Measurements from ENCODE around the gene PDE6H.

Gene PDE6H

DNA sequence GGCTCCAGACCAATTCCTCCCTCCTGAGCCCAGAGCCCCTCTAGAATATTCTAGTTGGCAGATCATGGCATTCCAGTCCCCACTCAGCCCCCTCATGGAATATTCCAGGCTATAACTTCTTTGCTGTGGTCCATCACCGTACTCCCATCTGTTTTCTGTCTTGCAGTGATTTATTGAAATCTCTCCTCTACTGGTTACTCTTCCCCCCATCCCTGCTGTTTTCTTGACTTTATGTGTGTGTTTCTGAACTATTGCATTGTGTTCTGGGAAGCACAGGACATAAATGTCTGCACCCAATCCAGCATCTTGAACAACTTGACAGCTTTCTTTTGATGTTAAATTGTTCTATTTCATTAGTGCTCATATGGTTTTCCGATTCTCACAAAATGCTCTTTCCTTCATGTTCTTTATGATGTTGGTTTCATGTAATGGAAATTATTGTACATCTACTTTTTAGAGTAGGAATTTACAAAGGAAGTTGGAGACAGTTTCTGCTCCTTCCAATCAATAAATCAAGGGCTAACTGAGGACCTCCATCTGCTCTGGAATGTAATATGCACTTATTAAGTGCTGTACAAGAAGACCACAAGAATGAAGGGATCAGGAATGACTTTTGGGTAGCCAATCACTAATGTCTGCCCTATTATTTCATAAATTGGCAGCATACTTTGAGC is 26.3 kb downstream of the PDE6H start:
- in situ Hi-C loops (cut with MboI; ENCODE audit: low sequenced_read_pairs, unreplicated experiment) = loop anchor here (5.0 to 25.0 kb wide), 3 partner anchors 157 to 762 kb away; partner anchors contain the start of gene ART4

DNA sequence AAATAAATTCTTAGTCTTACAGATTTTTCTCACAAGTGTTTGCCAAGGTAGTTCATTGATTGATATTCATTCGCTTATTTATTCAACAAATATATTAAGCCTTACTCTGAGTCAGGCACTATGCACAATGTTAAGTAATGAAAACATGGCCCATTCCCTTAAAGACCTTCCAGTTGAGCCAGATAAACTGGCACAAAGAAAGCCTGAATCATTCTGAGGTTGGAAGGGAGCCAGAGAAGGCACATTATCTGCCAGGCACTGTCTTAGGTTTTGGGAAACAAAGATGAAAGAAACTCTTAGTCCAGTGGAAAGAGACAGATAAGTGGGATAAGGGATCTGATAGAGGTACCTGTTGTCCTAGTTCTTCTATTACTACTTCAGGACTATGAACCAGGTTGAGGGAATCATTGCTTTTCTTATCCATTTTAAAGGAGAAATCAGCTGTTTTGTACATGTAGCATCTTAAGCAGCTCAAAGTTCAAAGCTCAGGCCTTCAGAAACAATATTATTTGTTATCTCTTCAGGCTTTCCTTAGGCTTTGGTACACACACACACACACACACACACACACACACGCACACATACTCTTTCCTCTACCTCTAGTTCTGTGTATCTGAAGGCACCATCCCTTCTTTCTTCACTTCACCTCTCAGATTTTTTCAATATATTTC is 27.0 kb downstream of the PDE6H start:
- in situ Hi-C loops (cut with MboI; ENCODE audit: low sequenced_read_pairs, unreplicated experiment) = loop anchor here (5.0 to 25.0 kb wide), 3 partner anchors 158 to 763 kb away; partner anchors contain the start of gene ART4
- no peak for DNase-seq (ENCODE audit: low spot score)
- TF ChIP-seq, protein P1, sequence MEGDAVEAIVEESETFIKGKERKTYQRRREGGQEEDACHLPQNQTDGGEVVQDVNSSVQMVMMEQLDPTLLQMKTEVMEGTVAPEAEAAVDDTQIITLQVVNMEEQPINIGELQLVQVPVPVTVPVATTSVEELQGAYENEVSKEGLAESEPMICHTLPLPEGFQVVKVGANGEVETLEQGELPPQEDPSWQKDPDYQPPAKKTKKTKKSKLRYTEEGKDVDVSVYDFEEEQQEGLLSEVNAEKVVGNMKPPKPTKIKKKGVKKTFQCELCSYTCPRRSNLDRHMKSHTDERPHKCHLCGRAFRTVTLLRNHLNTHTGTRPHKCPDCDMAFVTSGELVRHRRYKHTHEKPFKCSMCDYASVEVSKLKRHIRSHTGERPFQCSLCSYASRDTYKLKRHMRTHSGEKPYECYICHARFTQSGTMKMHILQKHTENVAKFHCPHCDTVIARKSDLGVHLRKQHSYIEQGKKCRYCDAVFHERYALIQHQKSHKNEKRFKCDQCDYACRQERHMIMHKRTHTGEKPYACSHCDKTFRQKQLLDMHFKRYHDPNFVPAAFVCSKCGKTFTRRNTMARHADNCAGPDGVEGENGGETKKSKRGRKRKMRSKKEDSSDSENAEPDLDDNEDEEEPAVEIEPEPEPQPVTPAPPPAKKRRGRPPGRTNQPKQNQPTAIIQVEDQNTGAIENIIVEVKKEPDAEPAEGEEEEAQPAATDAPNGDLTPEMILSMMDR (IDR thresholded peaks at IDR 0.05; ENCODE audit: borderline replicate concordance, control extremely low read depth, extremely low read depth, insufficient read depth, missing control alignments) = no peak

More for the DNA sequence above, 26.3 kb downstream of the PDE6H start:
- no peak for DNase-seq (ENCODE audit: low spot score)
- TF ChIP-seq, protein P1 (IDR thresholded peaks at IDR 0.05; ENCODE audit: borderline replicate concordance, control extremely low read depth, extremely low read depth, insufficient read depth, missing control alignments) = no peak

DNA sequence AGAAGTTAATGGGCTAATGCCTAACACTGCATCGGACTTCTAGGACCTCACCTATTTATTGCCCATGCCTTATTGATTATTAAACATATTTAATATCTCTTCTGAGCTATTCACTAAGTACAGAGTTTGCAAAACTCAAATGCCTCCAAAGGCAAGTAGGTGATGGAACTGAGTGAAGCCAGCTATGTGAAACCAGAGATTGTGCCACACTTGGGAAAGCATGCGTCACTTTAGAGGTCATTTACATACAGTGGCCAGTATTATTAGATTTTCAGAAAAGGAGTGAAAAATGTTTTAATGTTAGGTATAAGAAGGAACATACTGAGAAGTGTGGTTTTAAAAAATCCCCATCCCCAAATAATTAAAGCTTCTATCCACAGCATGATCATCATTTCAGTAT is 27.7 kb downstream of the PDE6H start:
- in situ Hi-C loops (cut with MboI; ENCODE audit: low sequenced_read_pairs, unreplicated experiment) = no loop called here
- no peak for DNase-seq (ENCODE audit: low spot score)
- TF ChIP-seq, protein P1 (IDR thresholded peaks at IDR 0.05; ENCODE audit: borderline replicate concordance, control extremely low read depth, extremely low read depth, insufficient read depth, missing control alignments) = no peak

DNA sequence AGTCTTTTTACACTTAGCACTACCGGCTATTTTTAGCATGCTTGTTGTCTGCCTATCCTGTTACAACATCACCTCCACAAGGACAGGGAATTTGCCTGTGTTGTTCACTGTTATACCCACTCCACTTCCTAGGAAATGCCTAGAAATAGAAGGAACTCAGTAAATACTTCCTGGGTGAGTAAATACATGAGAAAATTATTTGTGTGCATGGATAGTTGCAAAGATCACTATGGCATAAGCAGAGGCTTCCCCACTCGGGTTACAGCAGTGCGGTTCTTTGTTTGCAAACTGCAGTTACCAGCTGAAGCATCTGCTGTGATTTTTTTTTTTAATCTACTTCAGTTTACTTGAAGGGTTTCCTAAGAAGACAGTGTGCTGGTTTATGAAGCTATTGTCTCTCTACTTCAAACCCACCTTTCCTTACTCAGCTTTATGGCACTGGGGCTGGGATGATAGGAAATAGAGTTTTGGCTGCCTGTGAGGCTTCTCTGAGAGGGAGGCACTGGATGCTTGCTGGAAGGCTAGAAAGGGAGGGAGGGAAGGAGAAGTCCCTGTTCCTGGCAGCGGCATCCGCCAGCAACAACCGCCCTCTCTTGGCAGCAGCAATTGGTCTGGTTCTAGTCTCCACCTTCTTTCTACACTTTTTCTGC is 29.0 kb downstream of the PDE6H start:
- TF ChIP-seq, protein P1 (IDR thresholded peaks at IDR 0.05; ENCODE audit: borderline replicate concordance, control extremely low read depth, extremely low read depth, insufficient read depth, missing control alignments) = no peak
- DNase-seq (ENCODE audit: low spot score) = no peak
- in situ Hi-C loops (cut with MboI; ENCODE audit: low sequenced_read_pairs, unreplicated experiment) = no loop called here

DNA sequence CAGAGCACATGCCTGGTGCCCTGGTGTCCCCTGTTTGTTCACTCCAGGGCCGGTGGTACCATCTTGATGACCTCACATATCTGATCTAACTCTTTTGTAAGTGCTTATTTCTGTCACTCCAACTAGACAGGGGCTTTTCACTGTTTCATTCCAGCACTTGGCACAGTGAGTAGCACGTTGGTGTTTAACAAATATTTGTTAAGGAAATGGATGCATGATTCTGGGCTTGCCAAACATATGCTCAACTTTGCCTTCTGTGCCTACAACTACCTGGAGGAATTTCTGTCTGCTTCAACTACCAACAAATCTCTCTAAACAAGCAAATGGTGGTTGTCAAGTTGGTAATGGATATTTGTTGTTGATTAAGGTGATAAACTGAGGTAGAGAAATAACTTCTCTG is 31.6 kb downstream of the PDE6H start:
- in situ Hi-C loops (cut with MboI; ENCODE audit: low sequenced_read_pairs, unreplicated experiment) = no loop called here
- DNase-seq (ENCODE audit: low spot score) = no peak
- TF ChIP-seq, protein P1 (IDR thresholded peaks at IDR 0.05; ENCODE audit: borderline replicate concordance, control extremely low read depth, extremely low read depth, insufficient read depth, missing control alignments) = no peak

DNA sequence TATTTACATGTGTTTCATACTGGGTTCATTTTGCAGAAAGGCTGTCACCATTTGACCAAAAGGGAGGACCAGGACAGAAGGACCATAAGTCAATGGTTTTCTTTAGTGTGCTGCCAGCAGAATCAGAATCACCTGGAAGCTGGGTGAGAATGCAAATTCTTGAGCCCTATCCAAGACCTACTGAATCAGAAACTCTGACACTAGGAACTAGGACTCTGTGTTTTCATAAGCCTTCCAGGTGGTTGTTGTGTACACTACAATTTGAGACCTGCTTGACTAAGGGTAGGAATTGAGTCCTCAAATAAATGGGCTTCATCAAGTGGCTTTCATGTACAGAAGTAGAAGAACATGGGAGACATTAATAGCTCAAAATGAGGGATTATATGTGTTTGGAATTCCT is 32.2 kb downstream of the PDE6H start:
- TF ChIP-seq, protein P1 (IDR thresholded peaks at IDR 0.05; ENCODE audit: borderline replicate concordance, control extremely low read depth, extremely low read depth, insufficient read depth, missing control alignments) = no peak
- no peak for DNase-seq (ENCODE audit: low spot score)
- in situ Hi-C loops (cut with MboI; ENCODE audit: low sequenced_read_pairs, unreplicated experiment) = no loop called here
